ENCODE results near the gene NEAT1. TPM values are rescaled to one million over a fixed set of nuclear protein-coding genes. Genes with fewer than 3 reads are reported as not detected.

NEAT1 gene
- total and polyA plus RNA-seq, 9 of the 15 experiments (the other 6 are each of a cell fraction or from before 2014, with no cell fraction given): 20.1 to 389 (median 62.8) TPM

GRCh38 chr11:65427691-65428577, 5.3 kb downstream of the NEAT1 start (continued):
- TF ChIP-seq, protein P1, sequence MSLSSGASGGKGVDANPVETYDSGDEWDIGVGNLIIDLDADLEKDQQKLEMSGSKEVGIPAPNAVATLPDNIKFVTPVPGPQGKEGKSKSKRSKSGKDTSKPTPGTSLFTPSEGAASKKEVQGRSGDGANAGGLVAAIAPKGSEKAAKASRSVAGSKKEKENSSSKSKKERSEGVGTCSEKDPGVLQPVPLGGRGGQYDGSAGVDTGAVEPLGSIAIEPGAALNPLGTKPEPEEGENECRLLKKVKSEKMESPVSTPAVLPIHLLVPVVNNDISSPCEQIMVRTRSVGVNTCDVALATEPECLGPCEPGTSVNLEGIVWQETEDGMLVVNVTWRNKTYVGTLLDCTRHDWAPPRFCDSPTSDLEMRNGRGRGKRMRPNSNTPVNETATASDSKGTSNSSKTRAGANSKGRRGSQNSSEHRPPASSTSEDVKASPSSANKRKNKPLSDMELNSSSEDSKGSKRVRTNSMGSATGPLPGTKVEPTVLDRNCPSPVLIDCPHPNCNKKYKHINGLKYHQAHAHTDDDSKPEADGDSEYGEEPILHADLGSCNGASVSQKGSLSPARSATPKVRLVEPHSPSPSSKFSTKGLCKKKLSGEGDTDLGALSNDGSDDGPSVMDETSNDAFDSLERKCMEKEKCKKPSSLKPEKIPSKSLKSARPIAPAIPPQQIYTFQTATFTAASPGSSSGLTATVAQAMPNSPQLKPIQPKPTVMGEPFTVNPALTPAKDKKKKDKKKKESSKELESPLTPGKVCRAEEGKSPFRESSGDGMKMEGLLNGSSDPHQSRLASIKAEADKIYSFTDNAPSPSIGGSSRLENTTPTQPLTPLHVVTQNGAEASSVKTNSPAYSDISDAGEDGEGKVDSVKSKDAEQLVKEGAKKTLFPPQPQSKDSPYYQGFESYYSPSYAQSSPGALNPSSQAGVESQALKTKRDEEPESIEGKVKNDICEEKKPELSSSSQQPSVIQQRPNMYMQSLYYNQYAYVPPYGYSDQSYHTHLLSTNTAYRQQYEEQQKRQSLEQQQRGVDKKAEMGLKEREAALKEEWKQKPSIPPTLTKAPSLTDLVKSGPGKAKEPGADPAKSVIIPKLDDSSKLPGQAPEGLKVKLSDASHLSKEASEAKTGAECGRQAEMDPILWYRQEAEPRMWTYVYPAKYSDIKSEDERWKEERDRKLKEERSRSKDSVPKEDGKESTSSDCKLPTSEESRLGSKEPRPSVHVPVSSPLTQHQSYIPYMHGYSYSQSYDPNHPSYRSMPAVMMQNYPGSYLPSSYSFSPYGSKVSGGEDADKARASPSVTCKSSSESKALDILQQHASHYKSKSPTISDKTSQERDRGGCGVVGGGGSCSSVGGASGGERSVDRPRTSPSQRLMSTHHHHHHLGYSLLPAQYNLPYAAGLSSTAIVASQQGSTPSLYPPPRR (CRISPR knock-in tag; IDR thresholded peaks at IDR 0.05; ENCODE audit: borderline replicate concordance): no peak
- TF ChIP-seq ZBTB40 (IDR thresholded peaks at IDR 0.05) (no peak), ZBTB40 (CRISPR knock-in tag; IDR thresholded peaks at IDR 0.05) (no peak), TCF15 (CRISPR knock-in tag; IDR thresholded peaks at IDR 0.05) (no peak; the same call in 1 of the 2 replicates), SIX5 (IDR thresholded peaks at IDR 0.05; ENCODE audit: borderline replicate concordance in 1 of 2, insufficient read depth in 1 of 2, low read depth in 1 of 2, low read length in 2 of 2) (peak in 1 of 2 experiments; percentile 14; a peak in 1 of 4 replicates)

Data from K562 (cell line).